ENCODE measurements around the gene PKNOX2.

DNA sequence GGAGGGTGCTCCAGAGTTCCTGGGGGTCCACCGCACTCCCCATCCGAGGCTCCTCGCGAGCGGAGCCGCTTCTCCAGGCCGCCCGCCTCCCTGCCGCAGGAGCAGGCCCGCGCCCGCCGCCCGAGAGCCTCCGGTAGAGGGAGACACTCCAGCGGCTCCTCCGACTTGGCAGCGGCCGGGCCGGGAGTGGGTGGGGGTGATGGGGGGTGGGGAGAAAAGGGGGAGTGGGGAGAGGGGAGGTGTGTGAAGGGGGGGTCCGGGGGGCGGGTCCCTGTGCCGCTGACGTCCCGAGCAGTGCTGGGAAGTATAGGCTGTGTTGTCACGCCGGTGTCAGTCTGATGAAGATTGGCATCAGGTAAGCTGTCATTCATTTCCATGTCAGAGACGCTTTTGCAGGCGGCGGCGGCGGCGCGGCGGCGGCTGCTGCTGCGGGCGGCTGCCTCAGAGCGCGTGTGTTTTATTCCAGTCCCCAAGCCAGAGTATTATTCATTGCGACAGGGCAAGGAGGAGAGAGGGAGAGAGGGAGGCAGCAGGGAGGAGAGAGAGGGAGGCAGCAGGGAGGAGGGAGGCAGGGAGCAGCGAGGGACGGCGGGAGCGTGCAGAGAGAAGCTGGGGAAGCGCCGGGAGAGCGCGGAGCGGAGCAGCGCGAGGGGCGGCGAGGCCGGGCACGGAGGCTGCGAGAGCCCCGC is at the start of gene PKNOX2:
- TF ChIP-seq POLR2A (IDR thresholded peaks at IDR 0.05; ENCODE audit: low read length) (no peak), NR3C1 (IDR thresholded peaks at IDR 0.05) (no peak), MAZ (IDR thresholded peaks at IDR 0.05; ENCODE audit: borderline replicate concordance, low read depth, low read length) (no peak), CBX2 (IDR thresholded peaks at IDR 0.05; ENCODE audit: borderline replicate concordance, low read depth) (no peak), SMC3 (IDR thresholded peaks at IDR 0.05) (peak; percentile 58; the same call in 2 of the 3 replicates), SREBF2 (IDR thresholded peaks at IDR 0.05) (no peak)
- TF ChIP-seq, protein P1, sequence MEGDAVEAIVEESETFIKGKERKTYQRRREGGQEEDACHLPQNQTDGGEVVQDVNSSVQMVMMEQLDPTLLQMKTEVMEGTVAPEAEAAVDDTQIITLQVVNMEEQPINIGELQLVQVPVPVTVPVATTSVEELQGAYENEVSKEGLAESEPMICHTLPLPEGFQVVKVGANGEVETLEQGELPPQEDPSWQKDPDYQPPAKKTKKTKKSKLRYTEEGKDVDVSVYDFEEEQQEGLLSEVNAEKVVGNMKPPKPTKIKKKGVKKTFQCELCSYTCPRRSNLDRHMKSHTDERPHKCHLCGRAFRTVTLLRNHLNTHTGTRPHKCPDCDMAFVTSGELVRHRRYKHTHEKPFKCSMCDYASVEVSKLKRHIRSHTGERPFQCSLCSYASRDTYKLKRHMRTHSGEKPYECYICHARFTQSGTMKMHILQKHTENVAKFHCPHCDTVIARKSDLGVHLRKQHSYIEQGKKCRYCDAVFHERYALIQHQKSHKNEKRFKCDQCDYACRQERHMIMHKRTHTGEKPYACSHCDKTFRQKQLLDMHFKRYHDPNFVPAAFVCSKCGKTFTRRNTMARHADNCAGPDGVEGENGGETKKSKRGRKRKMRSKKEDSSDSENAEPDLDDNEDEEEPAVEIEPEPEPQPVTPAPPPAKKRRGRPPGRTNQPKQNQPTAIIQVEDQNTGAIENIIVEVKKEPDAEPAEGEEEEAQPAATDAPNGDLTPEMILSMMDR (IDR thresholded peaks at IDR 0.05), result peak; percentile 43
- TF ChIP-seq, protein P2, sequence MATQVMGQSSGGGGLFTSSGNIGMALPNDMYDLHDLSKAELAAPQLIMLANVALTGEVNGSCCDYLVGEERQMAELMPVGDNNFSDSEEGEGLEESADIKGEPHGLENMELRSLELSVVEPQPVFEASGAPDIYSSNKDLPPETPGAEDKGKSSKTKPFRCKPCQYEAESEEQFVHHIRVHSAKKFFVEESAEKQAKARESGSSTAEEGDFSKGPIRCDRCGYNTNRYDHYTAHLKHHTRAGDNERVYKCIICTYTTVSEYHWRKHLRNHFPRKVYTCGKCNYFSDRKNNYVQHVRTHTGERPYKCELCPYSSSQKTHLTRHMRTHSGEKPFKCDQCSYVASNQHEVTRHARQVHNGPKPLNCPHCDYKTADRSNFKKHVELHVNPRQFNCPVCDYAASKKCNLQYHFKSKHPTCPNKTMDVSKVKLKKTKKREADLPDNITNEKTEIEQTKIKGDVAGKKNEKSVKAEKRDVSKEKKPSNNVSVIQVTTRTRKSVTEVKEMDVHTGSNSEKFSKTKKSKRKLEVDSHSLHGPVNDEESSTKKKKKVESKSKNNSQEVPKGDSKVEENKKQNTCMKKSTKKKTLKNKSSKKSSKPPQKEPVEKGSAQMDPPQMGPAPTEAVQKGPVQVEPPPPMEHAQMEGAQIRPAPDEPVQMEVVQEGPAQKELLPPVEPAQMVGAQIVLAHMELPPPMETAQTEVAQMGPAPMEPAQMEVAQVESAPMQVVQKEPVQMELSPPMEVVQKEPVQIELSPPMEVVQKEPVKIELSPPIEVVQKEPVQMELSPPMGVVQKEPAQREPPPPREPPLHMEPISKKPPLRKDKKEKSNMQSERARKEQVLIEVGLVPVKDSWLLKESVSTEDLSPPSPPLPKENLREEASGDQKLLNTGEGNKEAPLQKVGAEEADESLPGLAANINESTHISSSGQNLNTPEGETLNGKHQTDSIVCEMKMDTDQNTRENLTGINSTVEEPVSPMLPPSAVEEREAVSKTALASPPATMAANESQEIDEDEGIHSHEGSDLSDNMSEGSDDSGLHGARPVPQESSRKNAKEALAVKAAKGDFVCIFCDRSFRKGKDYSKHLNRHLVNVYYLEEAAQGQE (IDR thresholded peaks at IDR 0.05), result no peak

Data from A549 (cell line).